ENCODE measurements around the gene ADTRP.

The ADTRP gene

GRCh38 chr6:11772109-11772825 lies 6.3 kb downstream of the ADTRP start:
- DNase-seq: no peak

DNA sequence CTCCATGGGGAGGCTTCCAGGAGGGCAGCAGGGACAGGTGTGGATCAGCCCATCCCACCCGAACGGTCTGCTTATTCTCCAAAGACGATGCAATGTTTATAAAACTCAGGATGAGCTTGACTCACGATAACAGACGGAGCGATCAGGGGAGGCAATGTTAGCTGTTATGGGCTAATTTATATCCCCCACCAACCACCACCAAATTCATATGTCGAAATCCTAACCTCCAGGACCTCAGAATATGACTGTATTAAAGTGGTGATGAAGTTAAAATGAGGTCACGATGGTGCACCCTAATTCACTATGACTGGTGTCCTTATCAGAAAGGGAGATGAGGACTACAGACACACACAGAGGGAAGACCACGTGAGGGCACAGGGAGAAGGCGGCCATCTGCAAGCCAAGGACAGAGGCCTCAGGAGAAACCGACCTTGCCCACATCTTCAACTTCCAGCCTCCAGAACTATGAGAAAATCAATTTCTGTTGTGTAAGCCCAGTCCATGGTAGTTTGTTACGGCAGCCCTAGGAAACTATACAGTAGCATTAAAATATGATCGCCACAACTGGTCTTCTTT lies 7.0 kb downstream of the ADTRP start:
- DNase-seq: no peak

DNA sequence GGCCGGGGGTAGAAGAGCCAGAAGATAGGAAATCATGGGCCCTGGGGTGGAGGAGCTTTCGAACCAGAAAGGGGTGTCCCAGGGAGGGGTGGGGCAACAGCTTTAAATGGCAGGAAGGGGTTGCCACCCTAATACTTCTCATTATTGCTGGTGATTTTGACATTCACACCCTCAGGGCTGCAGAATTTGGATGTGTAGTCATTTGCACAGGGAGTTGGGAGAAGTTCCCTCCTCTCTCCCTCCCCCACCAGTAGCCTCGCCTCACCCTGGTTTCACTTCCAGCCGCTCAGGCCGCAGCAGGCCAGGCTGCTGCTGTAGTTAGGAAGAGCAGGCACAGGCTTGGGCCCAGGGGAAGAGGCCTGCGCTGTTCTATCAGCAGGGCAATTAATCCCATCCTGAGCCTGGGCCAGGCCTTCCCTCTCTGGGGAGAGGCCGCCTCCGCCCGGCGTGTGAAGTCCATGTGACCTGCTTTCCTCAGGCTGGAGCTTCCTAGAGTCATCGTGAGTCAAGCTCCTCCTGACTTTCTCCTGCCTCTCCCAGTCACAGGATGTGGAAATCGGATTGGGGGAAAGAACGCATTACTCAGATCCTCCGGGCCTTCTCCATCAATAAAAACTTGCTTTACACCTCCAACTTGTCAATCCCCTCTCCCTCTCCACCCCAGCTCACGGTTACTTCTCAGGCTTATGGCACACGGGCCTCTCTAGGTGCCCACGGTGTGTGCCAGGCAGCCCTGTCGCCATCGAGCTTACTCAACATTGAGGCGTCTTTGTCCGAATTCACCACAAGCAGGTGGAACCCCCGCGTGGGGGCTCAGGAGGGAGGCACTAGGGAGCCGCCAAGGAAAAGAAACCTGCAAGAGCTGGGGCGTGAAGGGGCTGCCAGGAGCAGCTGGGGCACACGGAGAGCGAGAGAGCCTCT lies 7.8 kb downstream of the ADTRP start:
- DNase-seq: no peak

GRCh38 chr6:11769811-11770545 lies 8.6 kb downstream of the ADTRP start:
- no peak for DNase-seq

- no peak for DNase-seq
These were observed 9.4 kb downstream of the ADTRP start for GRCh38 chr6:11769244-11769643.

- no peak for DNase-seq
These were observed 10.4 kb downstream of the ADTRP start for GRCh38 chr6:11767978-11768756.

- DNase-seq: no peak
These were observed 11.1 kb downstream of the ADTRP start for GRCh38 chr6:11767458-11767857.

- no peak for DNase-seq
These were observed 11.8 kb downstream of the ADTRP start for GRCh38 chr6:11766589-11767450.

DNA sequence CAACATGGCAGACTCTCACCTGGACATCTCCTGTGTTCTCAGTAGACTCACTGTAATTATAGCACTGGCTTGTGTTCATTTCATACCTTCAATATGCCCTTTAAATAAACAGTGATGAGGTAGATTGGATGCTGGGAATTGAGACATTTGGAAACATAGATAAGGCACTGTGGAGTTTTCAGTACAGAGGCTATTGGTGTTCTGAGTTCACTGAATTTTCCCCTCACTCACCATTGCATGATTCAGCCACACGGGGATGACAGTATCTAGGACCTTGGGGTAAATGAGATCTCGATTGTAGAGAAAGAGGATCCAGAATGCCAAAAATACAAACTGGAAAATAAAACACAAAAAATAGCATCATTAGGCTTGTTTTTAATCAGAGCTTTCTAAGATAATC lies 12.6 kb downstream of the ADTRP start:
- DNase-seq: no peak

DNA sequence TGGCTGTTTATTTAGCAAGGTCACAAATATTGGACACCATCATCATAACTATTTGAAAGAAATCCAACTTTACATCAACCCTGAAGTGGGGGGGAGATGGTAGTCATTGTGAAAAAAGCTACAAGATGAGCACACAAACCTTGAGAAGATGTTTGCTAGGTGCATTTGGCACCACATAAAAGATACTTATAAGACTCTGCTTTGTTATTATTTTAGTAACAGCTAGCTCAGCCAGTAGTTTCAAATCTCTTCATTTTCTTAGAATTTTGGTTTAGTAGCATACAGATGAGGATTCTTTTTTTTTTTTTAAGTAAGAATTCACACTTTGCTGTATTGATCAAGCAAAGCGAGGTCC lies 14.4 kb downstream of the ADTRP start:
- no peak for DNase-seq

- no peak for DNase-seq
These were observed 14.9 kb downstream of the ADTRP start for GRCh38 chr6:11763460-11764249.

- no peak for DNase-seq
These were observed 15.7 kb downstream of the ADTRP start for GRCh38 chr6:11762794-11763459.

DNA sequence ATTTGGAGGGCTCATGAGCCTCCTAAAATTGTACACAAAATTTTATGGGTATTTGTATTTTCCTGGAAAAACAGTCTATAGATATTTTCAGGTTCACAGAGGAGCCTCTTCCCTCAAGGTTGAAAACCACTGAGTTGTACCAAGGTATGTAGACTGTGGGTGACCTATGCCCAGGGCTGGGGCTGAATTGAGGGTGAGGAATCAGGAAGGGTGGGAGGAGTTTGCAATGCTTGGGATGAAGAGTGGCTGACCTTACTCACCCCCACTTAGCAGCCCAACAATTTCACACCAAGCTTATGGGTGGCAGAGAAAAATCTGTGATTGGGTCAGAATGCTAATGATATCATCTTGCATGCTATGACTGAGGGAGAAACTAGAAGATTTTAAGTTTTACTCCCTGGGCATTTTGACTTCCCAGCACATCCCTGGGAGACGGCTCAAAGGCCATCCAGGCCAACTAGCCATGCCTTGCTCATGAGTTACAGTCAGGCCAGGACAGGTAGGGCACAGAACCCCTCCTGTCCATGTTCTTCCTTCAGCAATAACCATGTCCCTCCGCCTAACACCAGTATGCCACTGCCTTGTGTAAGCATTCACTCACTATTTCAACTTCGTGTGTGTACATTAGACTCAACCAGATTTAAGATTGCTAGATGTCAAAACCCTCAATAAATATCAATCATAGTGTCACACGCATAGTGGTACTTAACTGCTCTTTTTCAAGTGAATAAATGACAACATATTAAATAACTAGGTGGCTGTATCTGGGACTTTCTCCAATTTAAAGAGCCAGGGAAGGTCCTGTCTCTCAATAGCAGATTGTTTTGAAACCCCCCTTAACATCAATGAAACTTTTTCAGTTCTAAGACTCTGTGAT lies 16.6 kb downstream of the ADTRP start:
- DNase-seq: no peak

- DNase-seq: no peak
These were observed 18.6 kb downstream of the ADTRP start for GRCh38 chr6:11760015-11760473.

DNA sequence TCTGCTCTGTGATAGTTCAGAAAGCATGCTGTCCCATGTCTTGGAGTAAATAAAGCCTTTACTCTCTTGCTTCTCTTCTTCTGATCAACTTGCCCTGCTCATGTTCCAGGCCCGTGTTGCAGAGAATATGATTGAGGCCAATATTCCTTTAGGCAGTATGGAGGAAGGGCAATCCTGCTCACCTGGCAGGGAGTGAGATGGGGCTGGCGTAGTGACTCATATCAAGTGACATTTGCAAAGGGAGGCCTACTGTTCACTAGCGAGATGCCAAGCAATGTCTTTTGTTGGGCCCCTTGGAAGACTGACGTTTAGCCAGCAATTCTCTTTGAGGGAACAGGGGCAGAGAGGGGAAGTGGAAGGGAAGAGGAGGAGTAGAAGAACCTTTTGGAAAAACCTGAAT lies 19.7 kb downstream of the ADTRP start:
- DNase-seq: no peak

DNA sequence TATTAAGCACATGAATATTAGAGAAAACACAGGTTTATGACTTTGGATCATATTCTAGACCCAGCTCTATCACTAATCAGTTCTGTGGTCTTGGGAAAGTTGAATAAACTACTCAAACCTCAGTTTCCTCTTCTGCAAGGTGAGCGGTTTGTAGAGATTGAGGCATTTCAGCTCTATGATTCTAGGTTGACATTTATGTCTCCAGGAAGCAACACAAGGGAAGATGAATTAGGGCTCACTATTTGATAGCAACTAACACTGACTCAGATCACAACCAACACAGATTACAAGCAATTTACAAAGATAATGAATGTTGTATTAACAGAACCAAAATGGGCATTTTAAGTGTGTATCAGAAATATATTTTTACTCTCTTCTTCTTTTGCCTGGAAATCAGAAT lies 21.9 kb downstream of the ADTRP start:
- no peak for DNase-seq

GRCh38 chr6:11756292-11756691 lies 22.3 kb downstream of the ADTRP start:
- no peak for DNase-seq

GRCh38 chr6:11755725-11756124 lies 22.9 kb downstream of the ADTRP start:
- DNase-seq: no peak

Measured in activated CD8-positive, alpha-beta memory T cell treated with anti-CD3 and anti-CD28 coated beads, Interleukin-2, amount 50 U/mL, for 4 hours (primary cell).